Hepatocyte (in vitro differentiated cells): ENCODE measurements around the gene TTC33.

Experiments used
- EZH2 ChIP-seq: fragments of 200-600 bp; sonication (generic); IDR thresholded peaks from 2 replicates; pipeline ENCODE4 v1.6.1; 2016; ENCODE audit warnings: antibody characterized with exemption, mild to moderate bottlenecking, borderline replicate concordance
- EZH2phosphoT487 ChIP-seq: fragments of 200-600 bp; sonication (generic); IDR thresholded peaks from one replicate; pipeline ENCODE4 v1.6.1; 2018; ENCODE audit warnings: antibody characterized with exemption, mild to moderate bottlenecking, low read depth, moderate library complexity; ENCODE audit not compliant: unreplicated experiment, severe bottlenecking

DNA sequence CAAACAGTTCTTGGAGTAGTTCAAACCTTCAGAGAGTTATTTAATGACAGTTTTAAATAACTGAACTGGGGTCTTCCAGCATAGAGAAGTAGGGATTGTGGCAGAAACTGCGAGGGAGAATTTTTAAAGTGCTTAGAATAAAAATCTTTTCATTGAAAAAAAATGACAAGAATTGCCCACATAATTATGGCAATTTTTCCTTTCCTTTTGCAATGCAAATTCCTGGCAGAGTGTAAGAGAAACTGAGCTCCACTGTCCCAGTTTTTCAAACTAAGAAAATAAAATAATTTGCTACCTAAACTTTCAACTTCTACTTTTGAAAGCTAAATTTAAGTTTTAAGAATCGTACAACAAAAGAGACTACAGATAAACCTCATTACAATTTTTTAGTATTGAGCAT, 78.3 kb downstream of the TTC33 start:
- TF ChIP-seq EZH2phosphoT487 = no peak
- TF ChIP-seq EZH2 = no peak
